Adipocyte (in vitro differentiated cells): Measurements from ENCODE around the gene TTC39A.

Source experiments
- DNase-seq: peaks from one replicate; pipeline ENCODE4 v3.0.0-alpha.2; 2015; ENCODE audit warnings: low read depth
- H3K27me3 ChIP-seq: replicated peaks from 2 replicates; pipeline ENCODE4 v1.7.0; 2013; ENCODE audit warnings: mild to moderate bottlenecking, low read length, moderate library complexity; ENCODE audit not compliant: control insufficient read depth, insufficient read depth
- H3K36me3 ChIP-seq: 2 replicates; pipeline ENCODE4 v1.7.0; 2013; ENCODE audit warnings: low read length, mild to moderate bottlenecking, moderate library complexity; ENCODE audit not compliant: control insufficient read depth, insufficient read depth, severe bottlenecking
- H3K4me1 ChIP-seq: 2 replicates; pipeline ENCODE4 v1.7.0; 2013; ENCODE audit warnings: mild to moderate bottlenecking, low read length, moderate library complexity; ENCODE audit not compliant: control insufficient read depth, insufficient read depth
- H3K4me3 ChIP-seq: 2 replicates; pipeline ENCODE4 v1.7.0; 2013; ENCODE audit warnings: mild to moderate bottlenecking, low read length, moderate library complexity
- H3K9ac ChIP-seq: 2 replicates; pipeline ENCODE4 v1.7.0; 2013; ENCODE audit warnings: mild to moderate bottlenecking, low read length, moderate library complexity
- H3K9me3 ChIP-seq: 2 replicates; pipeline ENCODE4 v1.7.0; 2013; ENCODE audit warnings: mild to moderate bottlenecking, low read length, moderate library complexity; ENCODE audit not compliant: control insufficient read depth

Gene TTC39A

GRCh38 chr1:51313268-51313852 is 17.0 kb downstream of the TTC39A start:
- Histone ChIP-seq H3K9me3 (no peaks in the 10 kb centered on the region), H3K27me3 (no peaks in the 10 kb centered on the region), H3K4me1 (peaks cover 15% of the 10 kb centered on the region), H3K36me3 (no peaks in the 10 kb centered on the region), H3K9ac (peak overlapping the region; percentile 56), H3K4me3 (no peak overlapping the region)
- DNase-seq: no peak

GRCh38 chr1:51312718-51313117 is 17.6 kb downstream of the TTC39A start:
- no peaks in the 10 kb centered on the region for H3K27me3 ChIP-seq
- H3K4me3 ChIP-seq: no peak overlapping the region
- DNase-seq: no peak
- H3K4me1 ChIP-seq: peaks cover 15% of the 10 kb centered on the region
- H3K36me3 ChIP-seq: no peaks in the 10 kb centered on the region
- no peak overlapping the region for H3K9ac ChIP-seq
- H3K9me3 ChIP-seq: no peaks in the 10 kb centered on the region

GRCh38 chr1:51311826-51312225 is 18.5 kb downstream of the TTC39A start:
- H3K27me3 ChIP-seq: no peaks in the 10 kb centered on the region
- no peaks in the 10 kb centered on the region for H3K9me3 ChIP-seq
- H3K9ac ChIP-seq: no peak overlapping the region
- no peaks in the 10 kb centered on the region for H3K36me3 ChIP-seq
- peaks cover 15% of the 10 kb centered on the region for H3K4me1 ChIP-seq
- H3K4me3 ChIP-seq: no peak overlapping the region
- DNase-seq: no peak

- DNase-seq: no peak
- Histone ChIP-seq H3K4me1 (peaks cover 15% of the 10 kb centered on the region), H3K4me3 (no peak overlapping the region), H3K9me3 (no peaks in the 10 kb centered on the region), H3K9ac (no peak overlapping the region), H3K27me3 (no peaks in the 10 kb centered on the region), H3K36me3 (no peaks in the 10 kb centered on the region)
Measured at GRCh38 chr1:51310871-51311613, 19.3 kb downstream of the TTC39A start.

- no peaks in the 10 kb centered on the region for H3K27me3 ChIP-seq
- H3K36me3 ChIP-seq: no peaks in the 10 kb centered on the region
- no peak for DNase-seq
Measured at GRCh38 chr1:51309291-51309690, 21.1 kb downstream of the TTC39A start.

GRCh38 chr1:51308636-51309035 is 21.7 kb downstream of the TTC39A start:
- no peaks in the 10 kb centered on the region for H3K9me3 ChIP-seq
- H3K36me3 ChIP-seq: no peaks in the 10 kb centered on the region
- H3K4me1 ChIP-seq: peaks cover 2% of the 10 kb centered on the region
- H3K4me3 ChIP-seq: no peak overlapping the region
- no peak overlapping the region for H3K9ac ChIP-seq
- no peaks in the 10 kb centered on the region for H3K27me3 ChIP-seq
- no peak for DNase-seq

More at GRCh38 chr1:51309291-51309690, 21.1 kb downstream of the TTC39A start:
- Histone ChIP-seq H3K4me1 (peaks cover 8% of the 10 kb centered on the region), H3K9ac (no peak overlapping the region), H3K9me3 (no peaks in the 10 kb centered on the region), H3K4me3 (no peak overlapping the region)

GRCh38 chr1:51306950-51307349 is 23.4 kb downstream of the TTC39A start:
- no peaks in the 10 kb centered on the region for H3K9me3 ChIP-seq
- H3K4me1 ChIP-seq: no peaks in the 10 kb centered on the region
- no peak overlapping the region for H3K4me3 ChIP-seq
- no peak overlapping the region for H3K9ac ChIP-seq
- no peaks in the 10 kb centered on the region for H3K36me3 ChIP-seq
- no peak for DNase-seq
- no peaks in the 10 kb centered on the region for H3K27me3 ChIP-seq

- no peak for DNase-seq
- Histone ChIP-seq H3K27me3 (no peaks in the 10 kb centered on the region), H3K4me1 (no peaks in the 10 kb centered on the region), H3K36me3 (no peaks in the 10 kb centered on the region), H3K9ac (no peak overlapping the region), H3K4me3 (no peak overlapping the region), H3K9me3 (no peaks in the 10 kb centered on the region)
Measured at GRCh38 chr1:51305371-51305823, 25.0 kb downstream of the TTC39A start.

GRCh38 chr1:51304360-51304759 is 26.0 kb downstream of the TTC39A start:
- H3K4me3 ChIP-seq: no peak overlapping the region

GRCh38 chr1:51303751-51304251 is 26.6 kb downstream of the TTC39A start:
- Histone ChIP-seq H3K36me3 (no peaks in the 10 kb centered on the region), H3K9ac (peak overlapping the region; percentile 44), H3K4me3 (peak overlapping the region; percentile 42), H3K9me3 (no peaks in the 10 kb centered on the region), H3K4me1 (no peaks in the 10 kb centered on the region), H3K27me3 (no peaks in the 10 kb centered on the region)
- DNase-seq: peak; percentile 17

More at GRCh38 chr1:51304360-51304759, 26.0 kb downstream of the TTC39A start:
- Histone ChIP-seq H3K36me3 (no peaks in the 10 kb centered on the region), H3K9ac (no peak overlapping the region), H3K4me1 (no peaks in the 10 kb centered on the region), H3K9me3 (no peaks in the 10 kb centered on the region), H3K27me3 (no peaks in the 10 kb centered on the region)
- no peak for DNase-seq

GRCh38 chr1:51303315-51303714 is 27.0 kb downstream of the TTC39A start:
- Histone ChIP-seq H3K4me1 (no peaks in the 10 kb centered on the region), H3K9ac (no peak overlapping the region), H3K36me3 (no peaks in the 10 kb centered on the region), H3K9me3 (no peaks in the 10 kb centered on the region), H3K4me3 (no peak overlapping the region), H3K27me3 (no peaks in the 10 kb centered on the region)
- no peak for DNase-seq
